NCI-H2171 (cell line): Measurements from ENCODE around the gene GBGT1.

Experiments used
- DNase-seq: peaks from one replicate; lab custom pipeline; 2025; lab: John Stamatoyannopoulos, UW

Gene GBGT1

GRCh38 chr9:133125941-133126696, 37.6 kb downstream of the GBGT1 start:
- DNase-seq: peak; percentile 40

GRCh38 chr9:133124907-133125275, 38.8 kb downstream of the GBGT1 start:
- no peak for DNase-seq

- no peak for DNase-seq
These were observed 39.4 kb downstream of the GBGT1 start for GRCh38 chr9:133124123-133124906.

GRCh38 chr9:133122935-133123611, 40.6 kb downstream of the GBGT1 start:
- DNase-seq: no peak

- DNase-seq: no peak
These were observed 41.1 kb downstream of the GBGT1 start for GRCh38 chr9:133122605-133122934.

GRCh38 chr9:133121915-133122550, 41.7 kb downstream of the GBGT1 start:
- DNase-seq: no peak

- DNase-seq: peak; percentile 97
These were observed 42.4 kb downstream of the GBGT1 start, which contains the start of gene RALGDS for GRCh38 chr9:133121198-133121914. TSS of gene RALGDS (minus strand) at chr9:133121240. CDS start at chr9:133121154, 86 bp downstream.

GRCh38 chr9:133120501-133121197, 43.1 kb downstream of the GBGT1 start:
- DNase-seq: peak; percentile 61

GRCh38 chr9:133119846-133120500, 43.7 kb downstream of the GBGT1 start:
- DNase-seq: peak; percentile 85

- peak; percentile 84 for DNase-seq
These were observed 44.4 kb downstream of the GBGT1 start for GRCh38 chr9:133119103-133119845.

GRCh38 chr9:133118568-133118967, 45.1 kb downstream of the GBGT1 start:
- no peak for DNase-seq

GRCh38 chr9:133118179-133118520, 45.6 kb downstream of the GBGT1 start:
- DNase-seq: no peak

- no peak for DNase-seq
These were observed 46.2 kb downstream of the GBGT1 start for GRCh38 chr9:133117271-133118178.

- no peak for DNase-seq
These were observed 47.1 kb downstream of the GBGT1 start for GRCh38 chr9:133116346-133117231.

- DNase-seq: no peak
These were observed 47.9 kb downstream of the GBGT1 start for GRCh38 chr9:133115604-133116345.

- peak; percentile 42 for DNase-seq
These were observed 48.7 kb downstream of the GBGT1 start for GRCh38 chr9:133114886-133115603.
